Stimulated activated CD4-positive, alpha-beta T cell treated with anti-CD3 and anti-CD28 coated beads, Interleukin-1b, Interleukin-23, amount 100 ng/mL, for 1 hour (primary cell): ENCODE results near the gene LARGE2.
"Not testable (repeated sequence)": the region's sequence is repeated elsewhere in the genome, so short reads cannot be mapped to it uniquely, and the experiment has no call there.

Experiments used
- DNase-seq, 2 donors: peaks; one replicate each; pipeline ENCODE4 v3.0.0-alpha.2; 2020; ENCODE audit warnings: low read depth in 2 of 2

LARGE2 gene

DNA sequence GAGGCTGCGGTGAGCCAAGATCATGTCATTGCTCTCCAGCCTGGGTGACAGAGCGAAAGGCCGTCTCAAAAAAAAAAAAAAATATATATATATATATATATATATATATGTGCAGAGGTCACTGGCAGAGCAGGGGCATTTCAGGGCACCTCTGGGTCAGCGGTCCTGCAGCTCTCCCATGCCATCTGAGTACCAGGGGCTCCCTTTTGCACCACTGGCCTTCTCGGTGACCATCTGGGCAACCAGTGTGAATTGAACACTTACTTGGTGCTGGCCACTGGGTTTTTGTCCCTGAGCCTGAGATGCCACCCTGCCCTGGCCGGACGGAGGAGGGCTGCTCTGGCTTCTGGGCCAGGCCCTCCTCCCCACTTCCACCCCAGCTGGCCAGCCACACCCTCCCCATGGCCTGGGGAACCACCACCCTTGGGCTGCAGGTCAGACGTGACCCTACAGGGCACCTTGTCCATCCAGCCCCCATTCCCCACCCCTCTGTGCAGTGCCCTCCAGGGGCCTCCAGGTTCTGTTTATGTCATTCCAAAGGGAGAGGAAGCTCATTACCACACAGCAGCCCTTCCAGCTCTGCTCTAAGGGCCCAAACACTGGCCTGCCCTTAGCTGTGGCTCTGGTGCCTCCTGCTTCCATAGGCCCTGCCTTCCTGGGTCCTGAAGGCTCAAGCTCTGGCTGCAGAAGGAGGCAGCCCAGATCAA, 26.8 kb upstream of the LARGE2 start:
- DNase-seq, result no peak

DNA sequence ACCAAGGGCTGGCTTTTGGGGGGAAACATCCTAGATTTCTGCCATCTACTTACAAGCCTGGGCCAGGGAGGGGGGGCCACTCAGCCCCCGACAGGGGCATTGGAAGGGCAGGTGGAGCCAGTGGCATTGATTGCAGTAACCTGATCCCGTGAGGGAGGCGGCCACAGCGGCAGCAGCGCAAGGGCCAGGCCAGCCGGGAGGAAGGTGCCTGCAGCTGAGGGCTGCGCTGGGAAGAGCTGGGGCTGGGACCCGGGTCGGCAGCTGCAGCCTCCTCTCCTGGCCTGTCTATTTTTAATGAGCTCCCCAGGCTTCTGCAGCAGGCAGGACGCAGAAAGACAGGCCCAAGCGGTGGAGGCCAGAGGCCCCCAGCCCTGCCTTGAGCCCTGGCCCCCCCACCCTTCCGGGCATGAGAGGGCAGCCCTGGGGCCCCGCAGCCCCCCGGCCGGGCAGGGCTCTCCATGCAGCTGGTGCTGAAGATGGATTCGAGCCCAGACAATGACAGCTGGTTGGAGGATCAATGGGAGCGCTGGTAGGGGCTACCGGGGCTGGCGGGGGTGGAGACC, 26.0 kb upstream of the LARGE2 start:
- no peak for DNase-seq

DNA sequence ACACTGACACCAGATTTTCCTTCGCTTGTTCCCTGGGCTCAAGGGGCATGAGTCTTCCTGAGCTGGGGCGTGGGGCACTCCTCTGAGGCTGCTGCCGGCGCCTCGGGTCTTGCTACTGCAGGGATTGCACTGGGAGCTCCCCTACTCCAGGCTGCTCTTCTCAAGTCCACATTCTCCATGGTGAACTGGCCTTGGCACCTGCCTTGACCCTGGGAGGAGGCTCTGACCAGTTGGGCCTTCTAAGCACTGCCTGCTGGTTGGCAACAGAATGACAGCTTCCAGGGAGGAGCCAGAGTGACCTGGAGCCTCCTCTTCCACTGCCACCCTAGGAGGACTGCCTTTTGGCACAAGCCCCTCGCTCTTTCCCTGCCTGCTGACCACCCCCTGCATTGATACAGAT, 24.9 kb upstream of the LARGE2 start:
- DNase-seq, result no peak

DNA sequence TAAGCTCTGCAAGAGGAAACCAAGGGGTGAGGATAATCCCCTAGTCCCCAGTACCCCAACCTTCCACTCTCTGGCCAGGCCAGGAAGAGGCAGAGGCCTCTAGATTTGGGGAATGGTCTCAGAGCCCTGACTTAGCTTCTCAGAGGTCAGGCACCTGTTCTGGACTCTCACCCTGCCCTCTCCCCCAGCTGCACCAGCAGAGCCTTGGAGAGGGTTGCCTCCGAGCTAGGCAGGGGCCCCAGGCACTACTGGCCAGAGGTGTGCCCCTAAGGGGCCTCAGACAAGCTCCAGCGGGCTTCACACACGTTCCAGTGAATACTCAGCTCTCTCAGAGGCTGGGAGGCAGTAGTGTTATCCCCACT, 23.4 kb upstream of the LARGE2 start:
- DNase-seq, result no peak

DNA sequence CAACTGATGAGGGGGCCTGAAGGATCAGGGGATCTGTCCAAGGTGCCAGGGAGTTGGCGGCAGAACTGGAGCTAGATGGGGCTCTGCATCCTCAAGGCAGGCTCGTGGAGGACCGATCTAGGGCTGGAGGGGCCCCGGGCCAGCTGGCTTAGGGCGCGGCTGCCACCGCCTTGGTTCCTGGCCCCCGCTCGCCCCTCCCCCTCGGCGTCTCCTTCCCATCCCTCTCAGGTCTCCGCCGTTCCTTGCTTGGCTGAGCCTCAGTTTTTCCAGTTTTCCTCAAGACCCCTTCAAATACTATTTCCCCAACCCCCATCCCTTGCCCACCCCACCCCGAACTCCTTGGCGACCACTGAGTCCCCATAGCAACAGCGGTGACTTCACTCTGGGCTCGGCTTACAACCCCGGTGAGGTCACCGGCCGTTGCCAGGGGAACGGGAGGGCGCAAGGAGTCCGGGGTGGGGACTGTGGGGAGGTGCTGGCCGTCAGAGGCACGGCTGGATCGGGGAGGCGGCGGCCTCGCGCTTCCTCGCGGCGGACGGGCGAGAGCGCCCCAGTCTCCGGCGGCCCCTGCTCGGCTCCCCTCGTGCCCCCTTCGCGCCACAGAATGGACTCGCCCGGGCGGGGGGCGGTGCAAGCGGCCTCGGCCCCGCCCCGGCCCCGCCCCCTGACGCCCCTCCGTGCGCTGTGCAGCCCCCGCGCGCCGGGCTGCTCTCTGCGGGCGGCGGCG, 22.8 kb upstream of the LARGE2 start:
- DNase-seq, result no peak

DNA sequence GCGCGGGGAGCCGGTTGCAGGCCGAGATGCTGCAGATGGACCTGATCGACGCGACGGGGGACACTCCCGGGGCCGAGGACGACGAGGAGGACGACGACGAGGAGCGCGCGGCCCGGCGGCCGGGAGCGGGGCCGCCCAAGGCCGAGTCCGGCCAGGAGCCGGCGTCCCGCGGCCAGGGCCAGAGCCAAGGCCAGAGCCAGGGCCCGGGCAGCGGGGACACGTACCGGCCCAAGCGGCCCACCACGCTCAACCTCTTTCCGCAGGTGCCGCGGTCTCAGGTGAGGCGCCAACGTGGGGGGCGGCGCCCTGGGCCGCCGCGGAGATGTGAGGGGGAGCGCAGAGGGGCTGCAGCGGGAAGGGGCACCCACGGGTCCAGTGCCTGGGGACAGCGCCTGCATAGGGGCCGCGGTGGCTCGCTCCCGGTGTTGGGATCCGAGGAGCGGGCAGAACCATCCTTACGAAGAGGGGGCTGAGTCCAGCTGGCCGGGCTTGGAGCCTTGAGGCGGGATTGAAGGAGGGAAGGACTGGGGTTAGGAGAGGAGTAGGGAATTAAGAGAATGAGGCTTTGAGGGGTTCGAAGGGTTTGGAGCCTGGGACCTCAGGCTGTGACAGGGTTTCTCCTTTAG, 22.2 kb upstream of the LARGE2 start:
- not testable (repeated sequence) for DNase-seq

DNA sequence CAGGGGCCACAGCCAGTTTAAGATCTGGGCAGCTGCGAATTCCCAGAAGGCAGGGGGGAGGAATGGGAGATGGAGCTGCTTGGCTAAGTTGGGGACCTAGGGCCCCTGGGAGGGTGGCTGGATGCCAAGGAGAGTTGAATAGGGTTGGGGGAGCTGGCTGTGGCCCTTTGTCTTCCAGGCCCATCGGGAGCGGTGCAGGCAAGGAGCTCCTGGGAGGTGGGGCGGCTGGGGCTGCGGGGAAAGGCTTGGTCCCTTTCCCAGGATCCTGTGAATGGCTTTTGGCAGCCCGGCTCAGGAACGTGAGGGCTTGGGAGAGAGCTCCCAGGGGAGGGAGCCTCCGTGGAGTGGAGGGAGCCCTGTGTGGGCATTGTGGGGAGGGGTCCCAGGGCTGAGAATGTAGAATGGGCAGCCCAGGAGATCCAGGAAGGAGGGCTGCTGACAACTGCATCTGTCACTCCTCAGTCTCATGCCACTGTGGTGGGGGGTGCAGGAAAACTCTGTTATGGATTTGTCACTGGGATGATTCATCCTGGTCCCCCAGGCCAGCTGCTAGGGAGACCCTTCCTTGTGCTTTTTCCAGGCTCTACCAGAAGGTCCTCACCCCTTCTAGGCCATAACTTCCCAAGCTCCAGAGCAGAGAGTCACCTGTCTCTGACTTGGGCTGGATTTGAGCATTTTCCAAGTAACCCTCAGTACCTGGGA, 21.4 kb upstream of the LARGE2 start:
- DNase-seq, result no peak

DNA sequence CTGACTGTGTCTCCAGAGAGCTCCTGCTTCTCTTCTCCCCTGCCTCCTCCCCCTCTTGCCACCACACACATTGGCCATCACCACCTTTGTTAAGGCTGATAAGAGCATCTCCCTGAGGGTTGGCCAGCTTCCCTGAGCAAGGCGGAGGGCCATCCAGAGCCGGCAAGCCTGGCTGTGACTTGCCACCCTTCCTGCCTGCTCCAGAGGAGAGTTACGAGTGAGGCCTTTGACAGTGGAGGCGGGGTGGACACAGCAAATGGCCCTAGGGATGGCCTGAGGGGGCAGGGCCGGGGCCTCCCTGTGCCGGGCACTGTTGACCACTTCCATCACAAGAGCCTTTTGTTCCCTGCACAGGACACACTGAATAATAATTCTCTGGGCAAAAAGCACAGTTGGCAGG, 20.8 kb upstream of the LARGE2 start:
- no peak for DNase-seq

DNA sequence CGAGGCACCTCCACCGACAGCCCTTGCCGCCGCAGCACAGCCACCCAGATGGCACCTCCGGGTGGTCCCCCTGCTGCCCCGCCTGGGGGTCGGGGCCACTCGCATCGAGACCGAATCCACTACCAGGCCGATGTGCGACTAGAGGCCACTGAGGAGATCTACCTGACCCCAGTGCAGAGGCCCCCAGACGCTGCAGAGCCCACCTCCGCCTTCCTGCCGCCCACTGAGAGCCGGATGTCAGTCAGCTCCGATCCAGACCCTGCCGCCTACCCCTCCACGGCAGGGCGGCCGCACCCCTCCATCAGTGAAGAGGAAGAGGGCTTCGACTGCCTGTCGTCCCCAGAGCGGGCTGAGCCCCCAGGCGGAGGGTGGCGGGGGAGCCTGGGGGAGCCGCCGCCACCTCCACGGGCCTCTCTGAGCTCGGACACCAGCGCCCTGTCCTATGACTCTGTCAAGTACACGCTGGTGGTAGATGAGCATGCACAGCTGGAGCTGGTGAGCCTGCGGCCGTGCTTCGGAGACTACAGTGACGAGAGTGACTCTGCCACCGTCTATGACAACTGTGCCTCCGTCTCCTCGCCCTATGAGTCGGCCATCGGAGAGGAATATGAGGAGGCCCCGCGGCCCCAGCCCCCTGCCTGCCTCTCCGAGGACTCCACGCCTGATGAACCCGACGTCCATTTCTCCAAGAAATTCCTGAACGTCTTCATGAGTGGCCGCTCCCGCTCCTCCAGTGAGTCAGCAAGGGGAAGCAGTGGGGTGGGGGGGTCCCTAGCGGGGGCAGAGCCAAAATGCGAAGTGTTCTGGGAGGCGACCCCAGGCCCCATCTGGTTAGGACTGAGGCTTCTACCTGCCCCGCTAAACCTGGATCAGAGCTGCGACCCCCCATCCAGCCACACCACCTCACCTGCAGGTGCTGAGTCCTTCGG, 19.7 kb upstream of the LARGE2 start:
- DNase-seq, result no peak

DNA sequence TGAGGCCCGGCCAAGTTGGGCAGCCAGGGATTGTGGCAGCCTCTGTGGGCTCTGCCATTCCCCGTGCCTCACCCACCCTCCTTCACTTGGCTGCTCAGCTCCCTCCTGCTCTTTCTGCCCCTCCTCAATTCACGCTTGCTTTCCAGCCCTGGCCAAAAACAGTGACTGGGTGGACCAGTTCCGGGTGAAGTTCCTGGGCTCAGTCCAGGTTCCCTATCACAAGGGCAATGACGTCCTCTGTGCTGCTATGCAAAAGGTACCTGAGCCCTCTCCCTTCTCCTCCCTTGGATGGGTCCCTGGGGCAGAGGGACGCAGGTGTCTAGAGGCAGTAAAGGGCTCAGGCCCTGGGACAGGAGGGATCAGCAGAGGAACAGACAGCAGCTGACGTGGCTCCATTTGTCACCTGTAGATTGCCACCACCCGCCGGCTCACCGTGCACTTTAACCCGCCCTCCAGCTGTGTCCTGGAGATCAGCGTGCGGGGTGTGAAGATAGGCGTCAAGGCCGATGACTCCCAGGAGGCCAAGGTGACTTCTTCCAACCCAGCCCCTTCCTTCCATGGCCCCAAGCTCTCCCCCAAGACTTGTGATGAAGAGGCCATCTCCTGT, 18.0 kb upstream of the LARGE2 start:
- DNase-seq, result no peak

DNA sequence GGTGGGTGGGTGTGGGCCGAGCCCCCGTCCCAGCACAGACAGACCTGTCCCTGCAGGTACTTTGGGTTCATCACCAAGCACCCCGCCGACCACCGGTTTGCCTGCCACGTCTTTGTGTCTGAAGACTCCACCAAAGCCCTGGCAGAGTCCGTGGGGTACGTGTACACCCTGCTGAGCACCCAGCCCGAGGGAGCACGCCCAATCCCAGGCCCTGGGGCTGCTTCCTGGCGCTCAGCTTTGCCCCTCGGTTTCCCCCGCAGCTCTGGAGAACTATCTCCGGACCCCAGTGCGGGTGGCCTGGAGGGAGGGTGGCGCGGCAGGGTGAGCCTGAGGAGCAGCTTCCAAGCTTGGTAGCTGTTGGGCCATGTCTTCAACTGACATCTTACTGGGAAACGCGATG, 17.4 kb upstream of the LARGE2 start:
- DNase-seq, result no peak

DNA sequence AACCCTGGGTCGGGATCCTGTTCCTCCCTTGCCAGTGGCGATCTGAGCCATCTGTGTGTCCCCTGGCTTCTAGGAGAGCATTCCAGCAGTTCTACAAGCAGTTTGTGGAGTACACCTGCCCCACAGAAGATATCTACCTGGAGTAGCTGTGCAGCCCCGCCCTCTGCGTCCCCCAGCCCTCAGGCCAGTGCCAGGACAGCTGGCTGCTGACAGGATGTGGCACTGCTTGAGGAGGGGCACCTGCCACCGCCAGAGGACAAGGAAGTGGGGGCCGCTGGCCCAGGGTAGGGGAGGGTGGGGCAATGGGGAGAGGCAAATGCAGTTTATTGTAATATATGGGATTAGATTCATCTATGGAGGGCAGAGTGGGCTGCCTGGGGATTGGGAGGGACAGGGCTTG, 16.9 kb upstream of the LARGE2 start:
- DNase-seq, result not testable (repeated sequence)

DNA sequence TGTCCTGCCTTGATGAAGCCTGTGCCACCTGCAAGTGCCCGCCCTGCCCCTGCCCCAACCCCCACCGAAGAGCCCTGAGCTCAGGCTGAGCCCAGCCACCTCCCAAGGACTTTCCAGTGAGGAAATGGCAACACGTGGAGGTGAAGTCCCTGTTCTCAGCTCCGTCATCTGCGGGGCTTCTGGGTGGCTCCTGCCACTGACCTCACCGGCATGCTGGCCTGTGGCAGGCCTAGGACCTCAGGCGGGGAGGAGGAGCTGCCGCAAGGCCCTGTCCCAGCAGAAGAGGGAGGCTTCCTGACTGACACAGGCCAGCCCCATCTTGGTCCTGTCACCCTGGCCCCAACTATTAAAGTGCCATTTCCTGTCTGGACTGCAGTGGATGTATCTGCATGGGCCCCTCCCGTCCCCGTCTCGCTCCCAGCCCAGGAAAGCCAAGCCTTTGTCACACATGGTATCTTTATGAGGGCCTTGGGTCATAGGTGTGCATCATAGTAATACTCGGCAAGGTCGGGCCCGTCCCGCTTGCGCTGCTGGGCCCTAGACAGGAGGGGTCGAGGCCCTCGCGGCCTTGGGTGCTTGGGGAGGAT, 16.3 kb upstream of the LARGE2 start:
- DNase-seq, result no peak

DNA sequence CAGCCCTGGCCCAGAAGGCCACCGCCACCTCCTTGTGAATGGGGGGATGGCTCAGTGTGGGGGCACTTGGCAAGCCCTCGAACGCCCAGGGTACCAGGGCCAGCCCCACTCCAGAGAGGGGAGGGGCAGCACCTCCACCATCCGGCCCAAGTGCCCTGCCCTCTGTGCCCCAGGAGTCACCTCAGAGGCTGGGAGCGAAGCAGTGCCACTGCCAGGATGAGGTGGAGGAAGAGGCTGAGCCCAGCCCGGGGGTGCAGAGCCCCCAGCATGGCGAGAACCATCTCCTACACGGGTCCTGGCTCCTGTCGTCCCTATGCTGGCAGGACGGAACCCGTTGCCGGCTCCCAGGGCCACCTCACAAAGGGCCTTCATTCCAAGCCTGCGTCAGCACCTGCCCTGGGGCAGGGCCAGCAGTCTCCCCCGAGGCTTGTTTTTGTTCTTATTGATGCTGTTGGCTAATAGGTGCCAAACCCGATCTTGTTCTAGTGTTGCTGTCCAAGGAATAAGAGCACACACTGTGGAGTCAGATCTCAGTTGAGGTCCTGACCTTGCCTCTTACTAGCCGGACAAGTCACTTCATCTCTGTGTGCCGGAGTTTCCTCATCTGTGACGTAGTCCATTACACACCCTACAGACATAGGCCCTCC, 15.4 kb upstream of the LARGE2 start, which contains the start of gene FREY1:
TSS of gene FREY1 (minus strand) at position 307 of the 647 bp plus-strand sequence. CDS start at position 281, 26 bp downstream.
- no peak for DNase-seq

DNA sequence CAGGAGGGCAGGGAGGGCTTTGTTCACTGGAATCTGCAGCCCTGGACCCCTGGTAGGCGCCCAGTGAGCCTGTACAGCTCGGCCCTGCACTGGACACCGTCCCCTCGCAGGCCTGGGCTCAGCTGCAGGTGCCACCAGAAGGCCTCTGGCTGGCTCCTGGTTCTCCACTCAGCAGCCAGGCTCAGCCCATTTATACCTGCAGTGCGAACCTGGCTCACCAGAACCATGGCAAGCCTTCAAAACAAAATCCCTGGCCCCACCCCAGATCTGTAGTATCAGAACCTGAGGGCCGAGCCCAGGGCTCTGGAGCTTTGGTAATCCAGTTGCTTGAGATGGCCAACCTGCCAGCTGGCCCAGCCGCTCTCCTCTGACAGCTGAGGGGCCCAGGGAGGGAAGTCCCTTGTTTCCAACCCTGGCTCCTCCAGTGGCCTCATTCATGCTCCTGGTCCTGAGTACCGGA, 14.5 kb upstream of the LARGE2 start:
- no peak for DNase-seq

DNA sequence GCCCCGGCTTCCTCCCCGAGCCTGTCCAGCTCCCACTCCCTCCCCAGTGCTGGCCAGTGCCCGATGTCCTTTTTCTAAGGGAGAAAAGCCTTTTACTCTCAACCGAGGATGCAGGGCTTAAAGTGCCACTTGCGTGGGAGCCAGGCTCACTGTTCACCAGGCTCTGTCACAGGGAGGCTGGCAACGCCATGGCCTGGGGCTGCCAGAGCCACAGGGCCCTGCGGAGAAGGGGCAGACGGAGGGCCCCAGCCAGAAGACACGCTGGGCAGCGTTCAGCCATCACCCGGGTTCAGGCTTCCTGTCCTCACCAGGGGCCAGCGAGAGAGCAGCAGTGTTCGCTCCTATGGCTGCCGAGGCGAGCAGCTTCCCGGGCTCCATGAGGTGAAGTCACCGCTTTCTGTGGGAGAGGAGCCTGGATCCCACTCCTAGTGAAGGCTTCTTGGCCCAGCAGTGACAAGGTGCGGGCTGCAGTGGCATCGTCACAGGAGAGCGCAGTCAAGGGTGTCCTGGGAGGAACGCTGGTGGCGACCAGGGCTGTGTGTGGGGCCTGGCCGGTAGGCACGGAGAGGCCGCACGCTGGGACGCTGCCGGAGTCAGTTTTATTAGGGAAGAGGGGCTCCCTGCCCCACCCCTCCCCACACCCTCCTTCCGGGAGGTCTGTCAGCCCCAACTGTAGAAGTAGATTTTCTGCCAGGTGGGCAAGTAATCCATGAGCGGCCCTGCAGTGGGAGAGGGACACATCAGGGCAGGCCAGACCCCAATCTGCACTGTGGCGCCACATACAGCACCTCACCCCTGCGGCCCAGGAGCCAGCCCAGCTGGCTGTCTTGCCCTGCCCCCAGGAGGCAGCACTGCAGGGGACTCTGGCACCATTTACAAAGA, 12.6 kb upstream of the LARGE2 start:
- no peak for DNase-seq

DNA sequence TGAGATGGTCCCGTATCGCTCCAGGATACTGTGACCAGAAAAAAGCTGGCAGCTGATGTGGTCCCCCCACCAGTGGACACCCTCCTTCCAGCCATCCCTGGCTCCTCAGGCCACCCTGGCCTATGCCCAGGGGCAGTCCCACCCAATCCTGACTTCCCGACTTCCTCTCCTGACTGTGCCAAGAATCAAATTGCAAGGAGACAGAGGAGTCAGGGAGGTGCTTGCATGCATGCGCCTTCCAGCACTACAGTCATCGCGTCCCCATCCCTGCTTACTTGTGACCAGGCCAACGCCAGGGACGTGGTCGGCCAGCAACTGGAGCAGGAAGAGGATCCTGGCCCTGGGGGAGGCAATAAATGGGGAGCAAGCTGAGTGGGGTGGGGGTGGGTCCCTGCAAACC, 11.8 kb upstream of the LARGE2 start:
- DNase-seq, result no peak

DNA sequence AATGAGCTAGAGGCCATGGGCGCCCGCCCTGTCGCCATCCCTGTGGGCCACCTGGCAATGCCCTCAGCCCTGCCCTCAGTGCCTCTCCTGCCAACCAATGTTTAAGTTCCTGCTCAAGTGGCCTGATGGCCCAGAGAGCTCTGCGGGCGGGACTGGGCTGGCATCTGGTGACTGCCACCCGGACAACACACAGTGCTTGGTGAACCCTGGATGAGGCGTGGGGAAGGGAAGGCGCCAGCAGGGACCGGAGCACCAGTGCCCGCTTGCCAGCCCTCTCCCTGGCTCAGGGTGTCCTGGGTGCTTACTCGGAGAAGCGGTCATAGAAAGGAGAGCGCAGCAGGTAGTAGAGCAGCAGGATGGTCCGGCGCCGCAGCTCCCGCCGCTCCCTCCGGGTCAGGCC, 8.9 kb upstream of the LARGE2 start:
- DNase-seq, result no peak
